GM04504 (cell line): ENCODE measurements around the gene LY6G6F.

Source experiments
- DNase-seq: peaks from one replicate; pipeline ENCODE4 v3.0.0-alpha.2; 2012; ENCODE audit warnings: low read depth

The LY6G6F gene

DNA sequence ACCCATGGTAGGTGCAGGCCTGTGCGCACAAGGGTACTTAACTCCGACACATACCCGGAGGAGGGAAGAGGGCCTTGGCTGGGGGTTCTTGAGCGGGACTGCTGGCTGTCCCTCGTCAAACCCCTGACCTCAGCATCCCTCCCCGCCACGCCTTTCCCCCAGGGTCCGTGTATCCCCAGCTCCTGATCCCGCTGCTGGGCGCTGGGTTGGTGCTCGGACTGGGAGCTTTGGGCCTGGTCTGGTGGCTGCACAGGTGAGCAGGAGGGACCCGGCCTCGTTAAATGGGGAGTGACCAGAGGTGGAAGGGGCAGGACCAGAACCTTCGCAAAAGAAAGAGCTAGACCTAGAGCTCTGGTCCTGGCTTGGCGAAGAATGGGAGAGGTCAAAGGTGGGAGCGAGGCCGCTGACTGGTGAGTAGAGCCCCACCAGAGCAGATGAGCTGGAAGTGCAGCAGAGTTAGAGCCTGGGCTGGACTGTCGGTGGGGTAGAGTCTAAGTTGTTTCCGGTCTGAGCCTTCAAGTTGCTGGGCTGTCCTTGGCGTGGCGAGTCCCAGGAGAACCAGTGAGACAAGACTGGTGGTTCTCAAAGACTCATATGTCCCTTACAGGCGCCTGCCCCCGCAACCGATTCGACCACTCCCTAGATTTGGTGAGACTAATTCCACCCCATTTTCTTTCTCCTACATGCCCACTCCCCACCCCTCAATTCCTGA, 17.5 kb downstream of the LY6G6F start:
- DNase-seq, result no peak

GRCh38 chr6:31725502-31726350, 19.1 kb downstream of the LY6G6F start:
- DNase-seq, result no peak

DNA sequence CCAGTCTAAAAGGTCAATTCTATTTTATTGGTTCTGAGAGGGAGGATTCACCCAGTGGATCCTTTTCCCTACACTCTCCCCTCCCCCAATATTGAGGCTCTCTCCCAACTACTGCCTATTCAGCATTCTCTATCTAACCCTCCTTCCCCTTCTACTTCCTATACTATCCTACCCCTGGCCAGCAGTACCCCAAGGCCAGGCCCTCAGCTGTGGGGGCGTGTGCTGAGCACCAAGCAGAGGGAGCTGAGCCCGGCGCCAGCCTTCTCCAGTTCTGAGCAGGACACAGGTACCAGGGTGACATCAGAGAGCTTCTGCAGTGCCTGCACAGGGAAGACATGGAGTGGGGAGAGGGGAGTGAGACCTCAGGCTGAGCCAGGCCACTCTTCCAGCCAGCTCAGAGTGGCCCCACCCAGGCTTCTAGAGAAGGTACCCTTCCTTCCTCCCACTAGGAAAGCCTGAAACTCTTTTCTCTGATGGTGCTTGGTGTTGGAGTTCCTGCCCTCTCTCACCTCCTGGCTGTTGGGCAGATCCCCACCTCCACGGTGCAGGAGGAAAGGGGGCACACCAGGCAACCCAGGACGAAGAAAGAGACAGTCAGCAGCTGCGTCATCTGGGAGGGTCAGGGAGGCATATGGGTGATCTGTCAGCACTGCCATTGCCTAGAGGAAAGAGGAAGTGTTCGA, 20.5 kb downstream of the LY6G6F start:
- no peak for DNase-seq

DNA sequence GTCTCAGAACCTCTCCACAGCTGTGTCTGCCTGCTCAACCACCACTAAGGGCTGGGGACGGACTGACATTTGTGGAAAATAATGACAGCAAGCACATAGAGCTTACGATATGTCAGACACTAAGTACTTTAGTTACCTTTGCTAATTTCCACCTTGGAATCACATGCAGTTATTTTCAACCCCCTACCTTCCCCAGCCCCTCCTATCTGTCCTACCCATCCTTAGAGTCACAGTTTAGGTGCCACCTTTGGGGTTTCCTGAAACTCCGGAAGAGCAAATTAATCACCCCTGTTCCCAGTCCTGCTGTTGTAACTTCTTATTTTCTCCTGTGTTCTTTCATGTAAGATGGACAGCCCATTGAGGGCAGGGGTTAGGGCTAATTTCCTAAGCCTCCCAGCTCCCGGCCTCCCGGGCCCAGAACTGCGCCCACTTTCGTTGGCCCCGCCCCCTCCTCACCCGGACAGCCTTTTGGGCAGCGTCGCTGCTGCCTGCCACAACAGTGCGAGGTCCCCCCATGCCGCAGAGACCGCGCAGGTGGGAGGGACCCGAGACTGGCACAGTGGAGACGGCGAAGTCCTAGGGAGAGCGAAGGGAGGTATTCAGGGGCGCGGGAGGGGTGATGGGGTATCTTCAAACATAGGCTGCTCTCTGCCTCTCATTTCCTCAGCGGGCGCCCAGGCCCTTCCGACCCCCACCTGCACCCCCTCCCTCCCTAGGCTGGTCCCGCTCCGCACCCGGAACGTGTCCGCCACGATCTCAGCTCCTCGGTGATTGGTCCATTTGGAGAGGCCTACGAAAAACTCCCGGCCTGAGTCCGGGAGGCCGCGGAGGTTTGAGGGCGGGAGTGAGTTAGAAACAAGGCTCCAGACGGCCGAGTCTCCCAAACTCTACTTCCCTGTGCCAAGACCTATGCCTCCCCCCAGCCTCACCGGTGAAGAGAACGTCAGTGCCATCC, 21.3 kb downstream of the LY6G6F start:
- DNase-seq, result no peak

GRCh38 chr6:31728767-31729514, 22.3 kb downstream of the LY6G6F start, which contains the start of gene DDAH2:
TSS of gene DDAH2 (minus strand) at chr6:31729299. CDS start at chr6:31729161, 138 bp downstream.
- no peak for DNase-seq

DNA sequence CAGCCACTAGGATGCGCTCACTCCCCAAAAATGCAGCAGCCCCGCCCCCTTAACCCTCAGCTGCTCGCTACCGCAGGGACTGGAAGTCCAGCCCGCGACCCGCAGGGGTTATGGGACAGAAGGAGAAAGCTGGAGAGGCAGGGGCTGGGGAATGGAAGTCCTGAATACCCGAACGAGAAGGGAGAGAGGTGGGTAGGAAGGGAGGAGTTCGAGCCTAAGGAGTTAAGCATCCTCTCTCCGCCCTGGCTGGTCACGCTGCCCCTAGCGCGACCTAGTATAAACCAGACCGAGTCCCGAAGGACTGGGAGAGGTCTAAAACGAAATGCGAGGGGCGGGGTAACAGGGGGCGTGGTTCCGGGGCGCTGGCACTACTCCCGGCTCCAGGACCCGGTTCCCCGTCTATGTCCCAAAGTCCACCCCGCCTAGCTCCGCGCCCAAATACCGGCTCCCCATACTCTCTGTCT, 22.9 kb downstream of the LY6G6F start:
- DNase-seq, result peak; percentile 84

- peak; percentile 79 for DNase-seq
Observed at GRCh38 chr6:31729979-31730630, 23.4 kb downstream of the LY6G6F start.

DNA sequence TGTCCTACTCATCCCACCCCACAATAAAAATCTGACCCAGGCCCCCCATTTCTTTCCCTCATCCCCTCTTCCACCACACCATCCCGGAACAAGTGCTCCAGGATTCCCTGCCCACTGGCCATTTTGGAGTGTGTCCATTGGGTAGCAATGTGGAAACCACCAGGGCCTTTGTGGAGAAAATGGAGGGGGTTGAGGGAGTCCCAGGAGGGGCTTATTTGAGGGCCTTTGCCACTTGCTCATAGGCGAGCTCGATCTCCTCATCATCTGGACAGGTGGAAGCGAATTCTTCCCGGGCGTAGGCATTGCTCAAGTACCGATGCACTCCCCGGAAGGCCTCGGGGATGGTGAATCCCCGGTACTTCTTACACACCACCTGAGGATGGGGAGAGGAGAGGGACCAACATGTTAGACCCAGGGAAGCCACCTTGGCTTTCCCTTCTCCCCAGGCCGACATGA, 24.0 kb downstream of the LY6G6F start:
- DNase-seq, result no peak

GRCh38 chr6:31732029-31732428, 25.4 kb downstream of the LY6G6F start:
- no peak for DNase-seq

- DNase-seq, result no peak
Observed at GRCh38 chr6:31733734-31734133, 27.1 kb downstream of the LY6G6F start.

DNA sequence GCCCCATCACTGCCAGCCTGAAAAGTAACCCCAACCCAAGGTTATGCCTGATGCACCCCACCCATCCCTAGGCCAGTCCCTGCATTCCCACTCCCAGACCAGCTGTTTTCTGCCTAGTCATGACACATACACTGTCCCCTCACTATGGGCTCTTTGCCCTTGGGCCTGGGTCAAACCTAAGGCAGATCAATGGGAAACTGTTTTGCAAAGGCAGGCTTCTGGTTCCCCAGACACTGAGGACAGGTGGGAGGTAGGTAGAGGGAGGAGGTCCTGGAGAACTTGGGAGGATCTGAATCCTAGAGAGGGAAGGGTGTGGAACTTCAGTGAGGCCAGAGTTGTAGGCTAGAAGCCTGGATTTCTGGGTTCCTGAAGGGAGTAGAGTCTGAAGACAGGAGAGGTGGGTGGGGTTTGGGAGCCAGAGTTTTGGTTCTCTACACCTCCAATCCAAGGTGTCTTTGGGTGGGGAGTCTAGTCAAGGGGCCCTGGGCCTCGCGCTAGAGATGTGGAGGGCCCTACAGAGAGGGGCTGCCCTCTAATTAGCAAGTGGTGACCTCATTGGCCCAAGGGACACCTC, 27.7 kb downstream of the LY6G6F start:
- no peak for DNase-seq

- peak; percentile 51 for DNase-seq
Observed at GRCh38 chr6:31734821-31735406, 28.2 kb downstream of the LY6G6F start.

- DNase-seq, result peak; percentile 62
Observed at GRCh38 chr6:31736021-31736767, 29.5 kb downstream of the LY6G6F start, which contains the start of gene CLIC1. TSS of gene CLIC1 (minus strand) at chr6:31736530. CDS start at chr6:31736300, 230 bp downstream.

DNA sequence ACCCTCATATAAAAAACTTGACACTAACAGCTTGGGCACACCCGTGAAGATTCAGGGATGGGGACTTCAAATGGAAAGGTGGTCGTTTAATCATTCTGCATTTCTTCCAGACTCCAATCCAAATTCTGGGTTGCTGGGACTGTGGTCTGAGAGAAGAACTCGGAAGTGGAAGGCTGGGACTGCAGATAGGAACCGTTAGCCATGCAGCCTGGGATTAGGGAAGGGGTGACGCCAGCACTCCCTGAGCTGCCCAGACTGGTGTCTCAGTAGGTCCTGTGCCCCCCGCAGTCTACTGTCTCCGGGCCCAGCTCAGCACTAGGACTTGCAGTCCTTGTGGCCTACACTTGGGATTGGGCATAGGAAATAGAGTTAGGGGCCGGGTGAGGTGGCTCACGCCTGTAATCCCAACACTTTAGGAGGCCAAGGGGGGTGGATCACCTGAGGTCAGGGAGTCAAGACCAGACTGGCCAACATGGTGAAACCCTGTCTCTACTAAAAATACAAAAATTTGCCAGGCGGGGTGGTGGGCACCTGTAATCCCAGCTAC, 30.2 kb downstream of the LY6G6F start:
- DNase-seq, result no peak

DNA sequence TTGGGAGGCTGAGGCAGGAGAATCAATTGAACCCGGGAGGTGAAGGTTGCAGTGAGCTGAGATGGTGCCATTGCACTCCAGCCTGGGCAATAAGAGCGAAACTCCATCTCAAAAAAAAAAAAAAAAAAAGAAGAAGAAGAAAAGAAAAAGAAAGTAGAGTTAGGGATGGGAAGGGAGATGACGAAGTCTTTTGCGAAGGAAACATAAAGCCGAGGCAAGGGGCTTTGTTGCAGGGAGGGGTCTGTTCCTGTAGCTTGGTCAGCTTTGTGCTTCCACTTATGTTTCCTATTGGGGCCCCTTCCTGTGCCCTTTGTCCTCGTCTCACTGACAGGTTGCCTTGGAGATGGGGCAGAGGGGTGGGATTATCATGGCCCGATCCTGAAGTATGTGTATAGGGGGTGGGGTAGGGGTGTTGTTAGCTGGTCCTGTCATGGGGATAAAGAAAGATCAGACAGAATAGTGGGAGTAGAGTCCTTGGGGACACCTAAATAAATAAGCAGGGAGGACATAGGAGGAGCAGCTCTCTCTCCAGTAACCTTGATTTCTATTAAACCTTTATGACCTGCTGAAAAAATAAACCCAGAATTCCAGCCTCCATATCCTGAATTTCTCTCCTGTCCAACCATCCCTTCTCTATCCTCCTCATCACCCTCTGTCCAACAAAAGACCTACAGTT, 30.8 kb downstream of the LY6G6F start:
- DNase-seq, result no peak

DNA sequence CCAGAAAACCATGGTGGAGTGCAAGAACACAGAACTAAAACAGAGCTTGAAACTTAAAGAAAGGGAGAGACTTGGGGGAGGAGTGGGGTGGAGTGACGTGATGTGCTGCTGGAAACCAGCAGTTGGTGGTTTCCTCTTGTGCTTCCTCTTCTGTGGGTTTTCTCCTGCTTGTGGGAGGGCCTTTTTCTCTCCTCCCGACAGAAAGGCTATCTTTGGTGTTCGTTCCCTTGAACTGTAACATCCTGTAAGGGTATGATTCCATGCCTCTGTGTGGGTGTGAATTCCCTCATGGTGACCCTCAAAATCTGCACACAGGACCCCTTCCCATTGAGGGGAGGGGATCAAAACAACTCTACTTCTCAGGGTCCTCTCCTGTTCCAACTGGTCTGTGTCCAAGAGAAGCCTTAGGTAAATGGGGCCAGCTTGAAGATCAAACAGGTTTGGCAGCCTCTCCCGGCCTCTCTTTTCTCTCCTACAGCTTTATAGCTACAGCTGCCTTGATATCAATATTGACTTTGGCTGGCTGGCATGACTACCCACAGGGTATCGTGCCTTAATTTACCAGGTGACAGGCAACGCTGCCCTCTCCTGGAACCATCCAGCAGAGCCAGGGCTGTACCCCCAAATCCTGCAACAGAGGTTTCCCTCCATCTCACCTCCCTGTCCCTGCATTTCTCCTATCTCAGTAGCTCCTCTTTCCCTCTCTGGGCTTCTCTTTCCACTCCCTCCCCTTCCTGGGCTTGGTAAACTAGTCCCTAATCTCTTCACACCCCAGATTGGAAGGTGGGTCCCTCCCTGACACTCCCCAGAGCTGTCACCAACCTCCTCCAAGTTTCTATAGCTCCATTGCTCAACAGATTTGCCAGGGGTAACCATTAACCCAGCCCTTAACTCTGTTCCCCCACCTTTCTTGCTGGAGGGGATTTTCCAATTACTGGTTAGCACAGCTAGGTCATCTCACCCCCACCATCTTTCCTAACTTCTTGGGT, 31.6 kb downstream of the LY6G6F start:
- DNase-seq, result peak; percentile 62
